ENCODE measurements around the gene TATDN3.
"Not testable (repeated sequence)": the region's sequence is repeated elsewhere in the genome, so short reads cannot be mapped to it uniquely, and the experiment has no call there.

The TATDN3 gene, protein sequence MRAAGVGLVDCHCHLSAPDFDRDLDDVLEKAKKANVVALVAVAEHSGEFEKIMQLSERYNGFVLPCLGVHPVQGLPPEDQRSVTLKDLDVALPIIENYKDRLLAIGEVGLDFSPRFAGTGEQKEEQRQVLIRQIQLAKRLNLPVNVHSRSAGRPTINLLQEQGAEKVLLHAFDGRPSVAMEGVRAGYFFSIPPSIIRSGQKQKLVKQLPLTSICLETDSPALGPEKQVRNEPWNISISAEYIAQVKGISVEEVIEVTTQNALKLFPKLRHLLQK

GRCh38 chr1:212791676-212792395 lies at the start of gene TATDN3, which contains the start of gene NSL1:
TATDN3 (plus strand) TSS chr1:212791894; CDS start chr1:212791922, 28 bp downstream.
NSL1 (minus strand) TSS chr1:212791777; CDS start chr1:212791763, 14 bp downstream.
- peak; percentile 89 to 94 for DNase-seq

- DNase-seq = no peak
Measured at GRCh38 chr1:212743901-212744475, 47.7 kb upstream of the TATDN3 start.

DNA sequence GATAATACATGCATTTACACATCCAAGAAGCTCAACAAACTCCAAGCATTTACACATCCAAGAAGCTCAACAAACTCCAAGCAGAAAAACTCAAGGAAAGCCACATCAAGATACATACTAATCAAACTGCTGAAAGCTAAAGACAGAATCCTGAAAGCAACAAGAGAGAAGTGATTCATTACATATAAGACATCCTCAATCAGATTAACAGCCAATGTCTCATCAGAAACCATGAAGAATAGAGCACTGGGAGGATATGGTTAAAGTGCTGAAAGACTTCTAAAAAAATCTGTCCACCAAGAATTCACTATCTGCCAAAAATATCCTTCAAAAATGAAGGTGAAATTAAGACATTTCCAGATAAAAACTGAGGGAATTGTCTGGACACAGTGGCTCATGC lies 46.4 kb upstream of the TATDN3 start:
- DNase-seq = no peak

DNA sequence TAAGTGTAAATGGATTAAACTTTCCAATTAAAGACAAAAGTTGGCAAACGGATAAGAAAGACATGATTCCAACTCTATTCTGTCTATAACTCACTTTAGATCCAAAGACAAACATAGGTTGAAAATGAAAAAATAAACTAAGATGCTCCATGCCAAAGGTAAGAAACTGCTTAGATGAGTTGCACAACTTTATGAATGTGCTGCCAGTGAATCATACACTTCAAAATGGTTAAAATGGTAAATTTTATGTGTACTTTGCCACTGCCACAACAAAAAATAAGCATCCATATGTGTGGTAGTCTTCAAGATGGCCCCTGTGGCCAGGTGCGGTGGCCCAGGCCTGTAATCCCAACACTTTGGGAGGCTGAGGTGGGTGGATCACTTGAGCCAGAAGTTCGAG lies 45.1 kb upstream of the TATDN3 start:
- no peak for DNase-seq

GRCh38 chr1:212749821-212750535 lies 41.7 kb upstream of the TATDN3 start:
- DNase-seq = no peak

- DNase-seq = no peak
Measured at GRCh38 chr1:212752252-212752933, 39.3 kb upstream of the TATDN3 start.

DNA sequence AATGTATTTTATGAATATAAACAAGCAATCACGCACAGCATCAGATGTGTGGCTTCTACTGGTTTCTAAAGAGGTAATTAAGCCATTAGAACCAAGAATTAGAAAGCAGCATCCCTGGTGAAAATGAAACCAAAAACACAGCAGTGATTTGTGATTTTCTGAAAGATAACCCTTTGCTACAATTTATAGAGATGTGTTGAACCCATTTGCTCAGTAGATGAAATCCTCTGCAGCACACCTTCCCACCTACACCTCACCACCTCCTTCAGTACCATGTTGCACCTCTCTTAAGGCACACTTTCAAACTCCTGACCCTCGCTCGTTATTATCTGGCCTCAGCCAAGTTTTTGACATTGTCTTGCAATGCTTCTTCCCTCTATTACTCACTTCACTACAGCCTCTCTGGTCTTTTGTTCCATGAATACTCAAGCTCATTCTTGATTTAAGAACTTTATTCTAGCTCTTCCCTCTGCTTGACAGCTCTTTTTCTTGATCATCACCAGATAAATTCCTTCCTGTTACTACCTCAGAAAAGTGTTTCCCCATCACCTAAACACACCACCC lies 38.7 kb upstream of the TATDN3 start:
- DNase-seq = no peak

- DNase-seq = no peak
Measured at GRCh38 chr1:212753749-212754148, 37.9 kb upstream of the TATDN3 start.

- DNase-seq = no peak
Measured at GRCh38 chr1:212754193-212754592, 37.5 kb upstream of the TATDN3 start.

GRCh38 chr1:212754680-212755079 lies 37.0 kb upstream of the TATDN3 start:
- DNase-seq = no peak

DNA sequence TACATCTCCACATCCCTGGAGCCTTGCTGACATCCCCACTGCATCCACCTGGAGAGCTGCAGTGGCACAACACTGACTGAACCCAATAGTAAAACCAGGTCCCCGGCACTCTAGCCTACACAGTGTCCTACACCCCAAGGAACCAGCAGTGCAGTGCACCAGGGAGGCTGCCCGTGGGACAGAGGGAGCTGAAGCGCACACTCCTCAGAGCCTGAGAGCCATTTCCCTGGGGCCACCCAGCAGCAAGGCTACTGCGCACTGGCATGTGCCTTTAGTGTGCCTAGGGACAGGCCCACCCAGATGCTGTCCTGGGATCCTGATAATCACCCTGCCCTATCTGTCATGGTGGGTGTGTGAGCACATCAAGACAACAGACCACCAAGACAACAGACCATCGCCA lies 32.0 kb upstream of the TATDN3 start:
- DNase-seq = no peak

DNA sequence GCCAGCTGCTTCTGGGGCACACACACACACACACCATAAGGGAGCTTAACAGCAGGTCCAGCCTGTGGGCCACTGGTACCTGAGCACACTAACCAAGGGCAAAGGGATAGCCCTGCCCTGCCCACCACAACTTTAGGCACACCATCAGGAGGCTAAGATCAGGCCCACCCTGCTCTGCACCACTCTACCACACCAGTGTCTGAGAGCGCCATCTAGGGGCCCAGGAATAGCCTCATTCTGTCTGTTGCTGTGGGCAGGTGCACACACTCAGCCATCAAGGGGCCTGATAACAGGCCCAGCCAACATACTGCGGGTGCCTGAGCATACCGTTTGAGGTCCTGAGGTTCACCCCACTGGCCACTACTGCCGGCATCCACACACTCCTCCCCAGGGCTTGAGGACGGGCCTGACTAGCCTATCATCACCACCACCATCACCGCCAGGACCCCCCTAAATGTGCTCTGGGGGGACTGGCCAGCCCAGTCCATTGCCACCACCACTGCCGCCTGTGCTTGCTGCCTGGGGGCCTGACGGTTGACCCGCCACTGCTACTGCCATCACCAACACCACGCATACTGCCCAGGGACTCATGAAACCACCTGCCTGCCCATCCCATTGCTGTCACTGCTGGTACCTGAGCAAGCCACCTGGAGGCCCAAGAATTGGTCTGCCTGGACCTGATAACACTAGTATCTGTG lies 31.4 kb upstream of the TATDN3 start:
- peak; percentile 59 to 60 for DNase-seq

DNA sequence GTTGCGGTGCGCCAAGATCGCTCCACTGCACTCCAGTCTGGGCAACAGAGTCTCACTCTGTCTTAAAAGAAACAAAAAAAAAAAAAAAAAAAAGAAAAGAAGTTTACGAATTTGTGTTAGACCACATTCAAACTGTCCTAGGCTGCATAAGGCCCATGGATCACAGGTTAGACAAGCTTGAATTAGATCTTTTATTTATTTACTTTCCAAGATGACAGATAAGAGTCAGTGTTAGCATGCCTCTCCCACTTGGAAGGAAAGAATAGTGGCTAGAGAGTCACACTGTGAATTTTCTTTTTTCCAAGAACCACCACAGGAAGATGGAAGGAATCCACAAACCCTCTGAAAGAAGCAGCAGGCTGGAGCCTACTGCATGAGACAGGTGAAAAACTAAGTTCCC lies 29.5 kb upstream of the TATDN3 start:
- DNase-seq = no peak

DNA sequence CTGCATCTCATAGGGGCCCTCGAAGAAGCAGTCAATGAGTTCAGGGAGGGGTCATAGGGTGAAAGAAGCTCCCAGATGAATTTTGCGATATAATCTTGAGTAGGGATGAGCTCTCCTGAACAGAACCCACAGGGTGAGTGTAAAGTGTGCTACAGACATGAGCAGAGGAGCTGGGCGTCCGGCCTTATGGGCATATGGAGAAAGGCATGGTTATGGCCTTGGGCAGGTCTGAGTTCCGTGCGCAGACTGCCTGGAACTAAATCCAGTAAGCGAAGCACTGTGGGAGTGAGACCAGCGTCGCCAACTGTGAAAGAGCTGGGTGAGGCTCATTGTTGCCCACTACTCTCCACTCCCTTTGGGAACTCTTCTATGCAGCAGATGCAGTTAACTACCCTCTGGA lies 28.9 kb upstream of the TATDN3 start:
- no peak for DNase-seq

DNA sequence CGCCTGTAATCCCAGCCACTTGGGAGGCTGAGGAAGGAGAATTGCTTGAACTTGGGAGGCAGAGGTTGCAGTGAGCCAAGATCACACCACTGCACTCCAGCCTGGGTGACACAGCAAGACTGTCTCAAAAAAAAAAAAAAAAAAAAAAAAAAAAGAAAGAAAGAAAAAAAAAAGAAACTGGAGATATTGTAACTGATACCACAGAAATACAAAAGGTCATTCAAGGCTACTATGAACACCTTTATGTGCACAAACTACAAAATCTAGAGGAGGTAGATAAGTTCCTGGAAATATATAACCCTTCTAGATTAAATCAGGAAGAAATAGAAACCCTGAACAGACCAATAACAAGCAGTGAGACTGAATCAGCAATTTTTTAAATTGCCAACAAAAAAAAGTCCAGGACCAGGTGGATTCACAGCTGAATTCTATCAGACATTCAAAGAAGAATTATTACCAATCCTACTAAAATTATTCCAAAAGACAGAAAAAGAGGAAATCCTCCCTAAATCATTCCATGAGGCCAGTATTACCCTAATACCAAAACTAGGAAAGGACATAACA lies 26.9 kb upstream of the TATDN3 start:
- not testable (repeated sequence) for DNase-seq

GRCh38 chr1:212766825-212767224 lies 24.9 kb upstream of the TATDN3 start:
- not testable (repeated sequence) for DNase-seq

DNA sequence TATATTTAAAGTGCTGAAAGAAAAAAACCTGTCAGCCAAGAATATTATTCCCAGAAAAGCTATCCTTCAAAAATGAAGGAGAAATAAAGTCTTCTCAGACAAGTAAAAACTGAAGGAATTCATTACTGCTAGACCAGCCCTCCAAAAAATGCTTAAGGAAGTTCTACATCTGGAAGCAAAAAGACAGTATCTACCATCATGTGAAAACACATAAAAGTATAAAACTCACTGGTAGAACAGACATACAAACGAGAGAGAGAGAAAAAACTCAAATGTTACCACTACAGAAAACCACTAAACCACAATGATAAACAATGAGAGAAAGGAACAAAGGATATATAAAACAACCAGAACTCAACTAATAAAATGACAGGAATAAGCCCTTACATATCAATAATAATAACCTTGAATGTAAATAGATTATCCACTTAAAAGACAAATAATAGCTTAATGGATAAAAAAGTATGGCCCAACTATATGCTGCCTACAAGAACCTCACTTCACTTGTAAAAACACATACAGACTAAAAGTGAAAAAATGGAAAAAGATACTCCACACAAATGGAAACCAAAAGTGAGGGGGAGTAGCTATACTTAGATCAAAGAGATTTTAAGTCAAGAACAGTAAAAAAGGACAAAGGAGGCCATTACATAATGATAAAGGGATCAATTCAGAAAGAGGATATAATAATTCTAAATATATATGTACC lies 22.1 kb upstream of the TATDN3 start:
- DNase-seq = no peak

- no peak for DNase-seq
Measured at GRCh38 chr1:212771341-212771740, 20.4 kb upstream of the TATDN3 start.

- DNase-seq = no peak
Measured at GRCh38 chr1:212773011-212773410, 18.7 kb upstream of the TATDN3 start.

- DNase-seq = no peak
Measured at GRCh38 chr1:212774584-212774983, 17.1 kb upstream of the TATDN3 start.

DNA sequence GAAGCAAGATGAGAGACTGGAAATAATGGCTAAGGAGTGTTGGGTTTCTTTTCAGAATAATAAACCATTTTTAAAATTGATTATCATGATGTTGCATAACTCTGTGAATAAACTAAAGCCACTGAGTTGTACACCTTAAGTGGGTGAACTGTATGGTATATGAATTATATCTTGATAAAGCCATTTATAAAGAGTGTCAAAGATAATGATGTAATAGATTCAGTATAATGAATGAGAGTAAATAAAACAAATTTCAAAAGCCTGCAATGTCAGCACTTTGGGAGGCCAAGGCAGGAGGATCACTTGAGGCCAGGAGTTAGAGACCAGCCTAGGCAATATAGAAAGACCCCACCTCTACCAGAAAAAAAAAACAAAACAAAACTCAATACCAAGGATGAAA lies 16.5 kb upstream of the TATDN3 start:
- DNase-seq = no peak
